GM10266 (cell line): Measurements from ENCODE around the gene FADS1.

ENCODE experiments used
- DNase-seq: peaks from one replicate; pipeline ENCODE4 v3.0.0; 2012; ENCODE audit errors: extremely low spot score
- TF ChIP-seq, protein P1 (sequence below): IDR thresholded peaks from 2 replicates; pipeline ENCODE4 v1.5.1; 2012; ENCODE audit warnings: mild to moderate bottlenecking, low read depth; ENCODE audit not compliant: control insufficient read depth, insufficient read depth; ENCODE audit errors: missing control alignments

FADS1 gene

DNA sequence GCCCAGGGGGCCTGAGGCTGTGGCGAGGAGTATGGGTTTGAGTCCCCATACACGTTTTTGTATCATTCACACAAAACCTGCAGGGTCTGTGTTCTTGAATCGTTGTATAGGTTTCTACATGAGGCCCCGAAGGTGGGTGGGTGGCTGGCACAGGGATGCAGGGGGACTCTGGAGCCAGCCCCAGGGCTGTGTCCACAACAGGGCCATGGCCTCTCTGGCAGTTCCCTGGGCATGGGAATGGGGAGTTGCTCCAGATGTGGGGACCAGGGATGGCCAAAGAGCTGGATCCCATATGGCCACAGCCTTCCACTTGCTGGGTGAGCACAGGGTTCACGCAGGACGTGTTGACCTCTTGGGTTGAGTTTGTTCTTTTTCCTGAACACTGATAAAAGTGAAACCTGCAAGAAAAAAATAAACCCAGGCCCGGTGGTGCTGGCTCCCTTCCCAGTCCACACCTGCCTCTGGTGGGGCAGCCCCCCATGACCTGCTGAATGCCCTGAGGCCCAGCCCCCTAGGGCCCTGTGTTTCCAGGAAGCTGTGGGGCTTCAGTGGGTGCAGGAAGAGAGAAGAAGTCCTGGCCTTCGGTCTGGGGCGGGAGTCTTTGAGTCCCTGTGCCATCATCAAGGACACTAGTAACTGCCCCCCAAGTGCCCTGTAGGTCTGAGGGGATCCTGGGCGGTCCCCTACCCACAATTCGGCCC is 48.3 kb downstream of the FADS1 start:
- DNase-seq = no peak
- TF ChIP-seq, protein P1, sequence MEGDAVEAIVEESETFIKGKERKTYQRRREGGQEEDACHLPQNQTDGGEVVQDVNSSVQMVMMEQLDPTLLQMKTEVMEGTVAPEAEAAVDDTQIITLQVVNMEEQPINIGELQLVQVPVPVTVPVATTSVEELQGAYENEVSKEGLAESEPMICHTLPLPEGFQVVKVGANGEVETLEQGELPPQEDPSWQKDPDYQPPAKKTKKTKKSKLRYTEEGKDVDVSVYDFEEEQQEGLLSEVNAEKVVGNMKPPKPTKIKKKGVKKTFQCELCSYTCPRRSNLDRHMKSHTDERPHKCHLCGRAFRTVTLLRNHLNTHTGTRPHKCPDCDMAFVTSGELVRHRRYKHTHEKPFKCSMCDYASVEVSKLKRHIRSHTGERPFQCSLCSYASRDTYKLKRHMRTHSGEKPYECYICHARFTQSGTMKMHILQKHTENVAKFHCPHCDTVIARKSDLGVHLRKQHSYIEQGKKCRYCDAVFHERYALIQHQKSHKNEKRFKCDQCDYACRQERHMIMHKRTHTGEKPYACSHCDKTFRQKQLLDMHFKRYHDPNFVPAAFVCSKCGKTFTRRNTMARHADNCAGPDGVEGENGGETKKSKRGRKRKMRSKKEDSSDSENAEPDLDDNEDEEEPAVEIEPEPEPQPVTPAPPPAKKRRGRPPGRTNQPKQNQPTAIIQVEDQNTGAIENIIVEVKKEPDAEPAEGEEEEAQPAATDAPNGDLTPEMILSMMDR = no peak

DNA sequence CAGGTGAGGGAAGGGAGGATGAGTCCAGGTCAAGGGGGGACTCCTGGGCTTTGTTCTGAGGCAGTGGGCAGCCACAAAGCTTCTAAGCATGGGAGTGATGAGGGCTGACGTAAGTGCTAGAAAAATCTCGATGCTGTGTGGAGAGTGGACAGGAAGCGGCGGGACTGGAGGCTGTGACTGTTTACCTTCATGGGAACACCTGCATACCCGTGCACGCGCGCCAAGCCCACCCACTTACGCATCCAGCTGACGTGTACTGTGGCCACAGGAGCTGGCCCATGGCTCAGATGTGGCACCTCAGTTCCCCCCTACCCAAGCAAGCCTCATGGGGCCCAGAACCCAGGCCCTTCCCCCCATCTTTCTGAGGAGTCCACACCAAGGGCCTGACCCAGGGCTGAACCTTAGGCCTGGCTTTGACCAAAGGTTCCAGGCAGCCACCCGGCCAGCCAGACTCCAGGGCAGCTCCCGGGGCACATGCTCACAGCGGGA is 50.4 kb downstream of the FADS1 start:
- TF ChIP-seq, protein P1 = no peak
- DNase-seq = no peak

DNA sequence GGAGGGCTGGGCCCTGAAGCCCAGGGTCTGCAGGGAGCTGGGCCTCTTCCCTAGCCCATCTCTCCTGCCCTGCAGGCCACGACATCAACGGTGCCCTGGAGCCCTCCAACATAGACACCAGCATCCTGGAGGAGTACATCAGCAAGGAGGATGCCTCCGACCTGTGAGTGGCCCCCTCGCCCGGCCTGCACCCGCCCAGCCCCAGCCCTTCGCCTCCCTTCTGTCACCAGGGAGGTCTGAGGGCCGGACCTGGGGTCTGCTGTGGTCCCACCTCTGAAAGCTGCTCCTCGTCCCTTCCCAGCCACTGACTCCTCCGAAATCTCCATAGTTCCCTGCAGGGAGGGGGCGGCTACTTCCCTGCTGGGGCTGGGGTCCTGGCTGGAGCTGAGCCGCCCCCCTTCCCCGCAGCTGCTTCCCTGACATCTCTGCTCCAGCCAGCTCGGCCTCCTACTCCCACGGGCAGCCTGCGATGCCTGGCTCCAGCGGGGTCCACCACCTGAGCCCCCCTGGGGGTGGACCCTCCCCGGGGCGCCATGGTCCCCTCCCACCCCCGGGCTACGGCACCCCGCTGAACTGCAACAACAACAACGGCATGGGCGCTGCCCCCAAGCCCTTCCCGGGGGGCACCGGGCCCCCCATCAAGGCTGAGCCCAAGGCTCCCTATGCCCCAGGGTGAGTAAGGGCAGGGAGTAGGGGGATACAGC is 51.1 kb downstream of the FADS1 start:
- TF ChIP-seq, protein P1 = no peak
- no peak for DNase-seq

DNA sequence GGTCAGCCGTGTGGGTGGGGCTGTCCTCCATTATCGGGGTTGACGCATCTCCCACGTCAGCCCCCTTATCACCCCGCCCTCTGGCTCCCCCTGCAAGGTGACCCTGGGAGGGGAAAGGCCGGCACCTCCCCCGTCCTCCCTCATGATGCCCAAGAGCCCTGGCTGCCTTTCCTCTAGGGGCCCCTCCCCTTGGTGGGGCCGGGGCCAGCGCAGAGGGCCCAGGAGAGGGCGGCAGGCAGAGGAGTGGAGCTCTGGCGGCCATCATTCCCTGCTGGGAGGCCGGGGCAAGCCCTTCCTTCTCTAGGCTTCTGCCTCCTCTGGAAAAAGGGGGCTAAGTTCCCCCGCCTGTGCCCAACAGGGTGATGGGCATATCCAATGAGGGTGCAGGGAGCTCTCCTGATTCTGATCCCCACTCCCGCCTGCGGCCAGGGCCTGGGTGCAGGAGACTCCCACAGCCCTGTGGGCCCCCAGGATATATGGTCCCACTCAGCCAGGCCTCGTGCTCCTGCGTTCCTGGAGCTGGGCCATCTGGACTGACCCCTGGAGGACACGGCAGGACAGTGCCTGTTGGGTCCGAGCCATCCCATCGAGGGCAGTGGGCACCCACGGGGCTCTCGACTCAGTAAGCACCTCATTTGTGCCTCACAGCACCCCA is 52.1 kb downstream of the FADS1 start:
- TF ChIP-seq, protein P1 = no peak
- DNase-seq = no peak

- DNase-seq = no peak
- TF ChIP-seq, protein P1 = no peak
Measured at GRCh38 chr11:61763930-61764605, 52.7 kb downstream of the FADS1 start.

DNA sequence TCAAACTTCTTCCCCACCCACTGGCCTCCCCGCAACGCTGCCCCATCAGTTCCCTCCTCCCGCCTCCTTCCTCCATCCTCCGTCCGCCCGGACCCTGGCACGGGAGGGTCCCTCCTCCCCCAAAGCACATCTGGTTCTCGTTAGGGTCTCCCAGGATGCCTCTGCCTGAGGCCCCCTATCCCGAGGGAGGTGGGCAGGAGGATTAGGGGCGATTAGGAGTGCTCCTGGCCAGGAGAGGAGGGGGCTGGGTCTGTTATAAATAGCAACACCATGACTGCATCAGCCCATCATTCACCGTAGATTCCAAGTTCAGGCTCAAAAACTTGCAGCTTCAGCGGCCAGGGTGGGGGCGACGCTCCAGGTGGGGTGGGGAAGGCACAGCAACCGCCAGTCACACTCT is 54.0 kb downstream of the FADS1 start:
- DNase-seq = no peak
- TF ChIP-seq, protein P1 = no peak
